Subcutaneous adipose tissue (tissue), 4 donors: ENCODE data around the gene SNX19. TPM values are rescaled to one million over a fixed set of nuclear protein-coding genes. Genes with fewer than 3 reads are reported as not detected.

Experiments used
- total RNA-seq, 4 donors: library from RNA; depleted of rRNA; stranded (reverse); fragments of >200 nt; gene quantifications; one replicate each; pipeline ENCODE4 v1.1.0, GENCODE V29; 2016
- TF ChIP-seq, protein P1 (sequence below): fragments of 450-650 bp; IDR thresholded peaks from one replicate; pipeline ENCODE4 v1.5.1; 2016; ENCODE audit warnings: low read depth, mild to moderate bottlenecking, control low read depth, antibody characterized with exemption, moderate library complexity

The SNX19 gene
- total RNA-seq, 4 donors from 2014 or later, result 86.0 to 170 (median 103) TPM

DNA sequence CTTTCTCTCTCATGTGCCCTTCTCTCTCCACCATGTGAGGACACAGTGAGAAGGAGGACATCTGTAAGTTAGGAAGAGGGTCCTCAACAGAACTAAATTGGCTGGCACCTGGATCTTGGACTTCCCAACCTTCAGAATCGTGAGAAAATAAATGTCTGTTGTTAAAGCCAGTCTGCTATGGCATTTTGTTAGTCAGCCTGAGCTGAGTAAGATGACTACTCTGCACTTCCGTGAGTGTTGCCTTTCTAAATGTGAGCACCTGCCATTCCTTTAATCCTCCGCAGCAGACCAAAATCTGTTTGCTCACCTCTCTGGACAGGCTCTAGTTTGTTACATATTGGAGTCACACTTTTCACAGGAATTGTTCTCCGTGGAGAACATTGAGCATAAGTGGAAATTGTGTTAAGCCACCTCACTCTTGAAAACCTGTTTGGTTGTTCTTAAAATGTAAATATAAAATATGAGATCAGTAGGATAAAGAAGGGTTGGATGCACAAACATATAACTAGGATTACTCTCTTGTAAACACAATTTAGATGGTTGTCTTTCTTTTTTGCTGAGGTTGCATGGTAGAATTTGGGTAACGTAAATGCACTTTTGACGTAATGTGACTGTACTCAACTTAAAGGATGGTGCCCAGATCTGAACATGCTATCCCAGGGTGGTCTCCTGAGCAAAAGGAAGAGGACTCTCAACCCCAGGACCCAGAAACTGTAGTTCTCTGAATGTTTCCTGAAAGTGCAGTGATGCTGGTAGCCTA, 65.9 kb downstream of the SNX19 start:
- TF ChIP-seq, protein P1, sequence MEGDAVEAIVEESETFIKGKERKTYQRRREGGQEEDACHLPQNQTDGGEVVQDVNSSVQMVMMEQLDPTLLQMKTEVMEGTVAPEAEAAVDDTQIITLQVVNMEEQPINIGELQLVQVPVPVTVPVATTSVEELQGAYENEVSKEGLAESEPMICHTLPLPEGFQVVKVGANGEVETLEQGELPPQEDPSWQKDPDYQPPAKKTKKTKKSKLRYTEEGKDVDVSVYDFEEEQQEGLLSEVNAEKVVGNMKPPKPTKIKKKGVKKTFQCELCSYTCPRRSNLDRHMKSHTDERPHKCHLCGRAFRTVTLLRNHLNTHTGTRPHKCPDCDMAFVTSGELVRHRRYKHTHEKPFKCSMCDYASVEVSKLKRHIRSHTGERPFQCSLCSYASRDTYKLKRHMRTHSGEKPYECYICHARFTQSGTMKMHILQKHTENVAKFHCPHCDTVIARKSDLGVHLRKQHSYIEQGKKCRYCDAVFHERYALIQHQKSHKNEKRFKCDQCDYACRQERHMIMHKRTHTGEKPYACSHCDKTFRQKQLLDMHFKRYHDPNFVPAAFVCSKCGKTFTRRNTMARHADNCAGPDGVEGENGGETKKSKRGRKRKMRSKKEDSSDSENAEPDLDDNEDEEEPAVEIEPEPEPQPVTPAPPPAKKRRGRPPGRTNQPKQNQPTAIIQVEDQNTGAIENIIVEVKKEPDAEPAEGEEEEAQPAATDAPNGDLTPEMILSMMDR, result no peak

DNA sequence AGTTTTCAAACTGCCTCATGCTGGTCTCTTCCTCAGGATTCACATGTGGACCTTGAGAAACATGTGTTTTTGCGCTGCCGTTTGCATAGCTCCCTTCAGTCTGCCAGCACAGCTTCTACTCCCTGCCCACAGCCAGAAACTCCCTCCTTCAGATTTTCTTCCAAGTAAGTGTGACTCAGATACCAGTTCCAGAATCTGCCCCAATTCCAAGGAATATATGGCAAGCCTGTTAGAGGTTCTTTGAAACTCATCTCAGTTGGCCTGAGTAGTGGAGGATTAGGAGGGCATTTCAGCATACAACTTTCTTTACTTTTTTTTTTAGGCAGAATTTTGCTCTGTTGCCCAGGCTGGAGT, 67.1 kb downstream of the SNX19 start:
- TF ChIP-seq, protein P1, result no peak

DNA sequence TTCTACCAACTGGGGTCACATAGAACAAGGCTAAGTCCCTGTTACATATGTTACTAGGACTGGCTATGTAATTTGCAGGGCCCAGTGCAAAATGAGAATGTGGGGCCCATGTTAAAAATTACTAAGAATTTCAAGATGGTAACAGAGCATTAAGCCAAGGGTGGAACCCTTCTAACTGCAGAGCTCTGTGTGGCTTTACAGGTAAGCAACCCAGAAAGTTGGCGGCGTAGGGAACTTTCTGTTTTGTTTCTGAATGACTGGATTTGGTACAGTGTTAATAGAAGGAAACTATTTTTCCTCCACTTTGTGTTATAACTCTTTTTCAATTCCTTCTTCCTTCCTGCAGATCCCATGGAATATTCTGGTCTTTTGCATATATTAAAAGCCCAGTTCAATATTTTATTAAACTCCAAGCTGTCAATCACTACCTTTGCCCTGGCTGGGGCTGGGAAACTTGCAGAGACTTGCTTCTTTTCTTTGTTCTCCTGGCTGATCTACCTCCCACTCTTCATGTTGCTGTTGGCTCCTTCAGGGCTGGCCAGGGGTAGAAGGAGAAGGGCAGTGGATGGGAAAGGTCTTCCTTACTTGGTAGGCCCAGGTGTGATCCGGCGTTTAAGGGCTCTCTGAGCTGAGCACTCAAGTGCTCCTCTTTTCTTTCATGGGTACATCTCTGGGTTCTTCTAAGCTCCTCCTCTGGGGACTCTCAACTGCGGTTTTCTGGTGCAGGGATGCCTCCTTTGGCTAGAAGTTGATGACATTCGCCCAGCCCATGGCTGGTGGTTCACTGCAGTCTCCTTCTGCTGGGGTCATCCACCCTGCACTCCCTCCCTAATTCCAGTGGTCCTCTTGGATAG, 67.7 kb downstream of the SNX19 start:
- TF ChIP-seq, protein P1, result no peak

DNA sequence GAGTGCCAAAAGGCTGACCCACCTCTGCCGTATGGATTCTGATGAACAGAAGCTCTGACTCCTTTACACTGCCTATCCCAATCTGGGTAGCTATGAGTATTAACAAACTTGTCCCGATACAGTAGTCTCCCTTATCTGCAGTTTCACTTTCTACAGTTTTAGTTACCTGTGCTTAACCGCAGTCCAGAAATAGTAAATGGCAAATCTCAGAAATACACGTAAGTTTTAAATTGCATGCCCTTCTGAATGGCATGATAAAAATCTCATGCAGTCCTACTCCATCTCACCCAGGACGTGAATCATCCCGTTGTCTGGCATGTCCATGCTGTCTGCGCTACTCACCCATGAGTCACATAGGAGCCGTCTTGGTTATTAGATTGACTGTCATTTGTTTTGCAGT, 68.8 kb downstream of the SNX19 start:
- TF ChIP-seq, protein P1, result no peak

DNA sequence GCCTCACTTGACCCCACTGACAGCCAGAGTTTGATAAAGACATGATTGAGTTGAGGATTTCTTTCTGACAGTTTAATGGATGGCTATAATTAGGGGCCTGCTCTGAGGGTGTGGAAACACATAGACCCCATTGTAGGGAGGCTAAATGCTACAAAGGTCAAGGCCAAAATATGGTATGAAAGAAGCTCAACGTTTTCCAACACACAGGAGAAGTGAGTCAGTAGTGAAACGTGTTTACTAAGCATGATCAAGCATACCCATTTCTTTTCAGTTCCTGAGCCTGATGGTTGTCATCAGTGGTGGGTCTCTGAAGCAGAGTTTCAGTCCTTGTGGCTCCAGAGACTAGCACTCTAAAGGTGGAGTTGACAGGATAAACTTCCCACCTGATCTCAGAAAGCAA, 69.7 kb downstream of the SNX19 start:
- TF ChIP-seq, protein P1, result no peak

DNA sequence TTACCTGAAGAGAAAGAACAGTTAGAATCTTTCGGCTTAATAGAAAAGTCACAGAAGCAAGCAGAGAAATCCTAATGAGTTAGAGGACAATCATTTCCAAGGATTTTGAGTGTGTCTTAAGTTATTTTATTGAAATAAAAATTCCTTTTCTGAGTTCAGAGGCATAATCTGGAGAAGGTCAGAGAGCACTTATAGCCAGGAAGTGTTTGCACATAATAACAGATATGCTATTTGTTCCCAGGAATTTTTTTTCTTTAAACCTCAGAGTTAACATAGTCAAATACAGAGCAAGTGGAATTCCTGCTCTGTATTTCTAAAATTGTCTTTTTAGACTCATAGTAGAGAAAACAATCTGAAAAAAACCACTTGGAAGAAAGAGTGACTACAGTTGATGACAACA, 74.3 kb downstream of the SNX19 start:
- TF ChIP-seq, protein P1, result no peak

DNA sequence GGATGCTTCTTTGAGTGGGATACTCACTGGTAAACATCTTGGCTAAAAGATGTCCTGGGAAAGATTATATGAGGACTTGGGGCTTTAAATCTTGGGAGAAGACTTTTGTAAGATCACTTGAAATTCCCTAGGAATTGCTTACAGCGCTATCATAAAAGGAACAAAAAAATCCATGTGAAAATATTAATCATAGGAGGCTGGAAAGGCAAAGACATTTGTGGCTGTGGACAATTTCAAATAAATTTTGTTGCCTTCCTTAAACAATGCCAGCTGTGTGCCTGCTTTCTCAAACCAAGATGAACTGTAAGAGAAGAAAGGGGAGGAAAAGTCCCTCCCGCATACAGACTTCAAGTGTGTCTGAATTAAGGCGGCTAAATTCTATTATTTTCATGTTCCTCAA, 75.6 kb downstream of the SNX19 start:
- TF ChIP-seq, protein P1, result no peak
